Transverse colon (tissue), 4 donors: Measurements from ENCODE around the gene PLPP1. TPM values are rescaled to one million over a fixed set of nuclear protein-coding genes. Genes with fewer than 3 reads are reported as not detected.

ENCODE experiments used
- DNase-seq: peaks from one replicate; pipeline ENCODE4 v3.0.0-alpha.2; 2019
- H3K27ac ChIP-seq, 4 donors: fragments of 200-600 bp; sonication (generic); 2 replicates each; pipeline ENCODE4 v1.5.1; 2016 to 2018; ENCODE audit warnings: inconsistent platforms in 4 of 4
- H3K27me3 ChIP-seq: fragments of 200-600 bp; sonication (generic); 2 replicates; pipeline ENCODE4 v1.5.1; 2017; ENCODE audit warnings: inconsistent platforms
- H3K36me3 ChIP-seq, 4 donors: fragments of 200-600 bp; sonication (generic); 2 replicates each; pipeline ENCODE4 v1.5.1; 2017 to 2019; ENCODE audit warnings: inconsistent platforms in 4 of 4
- H3K4me1 ChIP-seq, 4 donors: fragments of 200-600 bp; sonication (generic); 2 replicates each; pipeline ENCODE4 v1.5.1; 2017 to 2020; ENCODE audit warnings: inconsistent platforms in 4 of 4
- H3K4me3 ChIP-seq, 4 donors: fragments of 200-600 bp; sonication (generic); 1 replicate in 1 of 4; 2 replicates in 3 of 4; pipeline versions ENCODE4 v1.5.1 to v1.6.1; 2017 to 2019; ENCODE audit warnings: inconsistent platforms in 4 of 4
- H3K9me3 ChIP-seq, 2 donors: fragments of 200-600 bp; sonication (generic); 2 replicates each; pipeline ENCODE4 v1.5.1; 2017 to 2019; ENCODE audit warnings: inconsistent platforms in 2 of 2
- EP300 ChIP-seq: sonication (generic); formaldehyde crosslinking; IDR thresholded peaks from one replicate; pipeline ENCODE4 v1.6.1; 2017; ENCODE audit warnings: antibody characterized with exemption, low read depth
- POLR2A ChIP-seq: fragments of 450-650 bp; IDR thresholded peaks from one replicate; pipeline ENCODE4 v1.6.1; 2016; ENCODE audit warnings: antibody characterized with exemption, mild to moderate bottlenecking, moderate library complexity
- POLR2AphosphoS5 ChIP-seq, 3 donors: sonication (generic); formaldehyde crosslinking; IDR thresholded peaks; one replicate each; pipeline ENCODE4 v1.6.1; 2016; ENCODE audit warnings: antibody characterized with exemption in 3 of 3
- WGBS, 2 donors: methylation state at CpG; one replicate each; pipeline ENCODE4 v1.1.5; 2018; ENCODE audit warnings: low coverage in 1 of 2; 5-methylcytosine and 5-hydroxymethylcytosine counted together
- in situ Hi-C, 4 donors: fragments of 200-750 bp; cut with MboI; loops; one replicate each; pipeline versions ENCODE4 v1.15.0 to v1.15.1; 2017; ENCODE audit warnings: low sequenced_read_pairs in 3 of 4, low pct_ligation_motif_present in 1 of 4, low pct_unique_long_range_greater_than_20kb in 1 of 4
- intact Hi-C: fragments of 100-400 bp; cut with DNase I; formaldehyde crosslinking; loops from one replicate; pipeline ENCODE4 v1.15.1; 2023; ENCODE audit warnings: low total_unique reads
- total RNA-seq, 4 donors: library from RNA; depleted of rRNA; stranded (reverse); fragments of >200 nt; gene quantifications; one replicate each; pipeline ENCODE4 v1.1.0, GENCODE V29; 2016
- TF ChIP-seq, protein P1 (sequence below), 5 experiments: fragments of 200-600 bp in 3 of 5; fragments of 450-650 bp in 2 of 5; sonication (generic) in 3 of 5; IDR thresholded peaks; 1 replicate in 2 of 5; 2 replicates in 3 of 5; pipeline ENCODE4 v1.5.1; 2016 to 2017; ENCODE audit warnings: antibody characterized with exemption in 5 of 5, inconsistent platforms in 3 of 5, mild to moderate bottlenecking in 2 of 5, moderate library complexity in 1 of 5

The PLPP1 gene
- total RNA-seq, 4 donors from 2014 or later: 222 to 335 (median 288) TPM

DNA sequence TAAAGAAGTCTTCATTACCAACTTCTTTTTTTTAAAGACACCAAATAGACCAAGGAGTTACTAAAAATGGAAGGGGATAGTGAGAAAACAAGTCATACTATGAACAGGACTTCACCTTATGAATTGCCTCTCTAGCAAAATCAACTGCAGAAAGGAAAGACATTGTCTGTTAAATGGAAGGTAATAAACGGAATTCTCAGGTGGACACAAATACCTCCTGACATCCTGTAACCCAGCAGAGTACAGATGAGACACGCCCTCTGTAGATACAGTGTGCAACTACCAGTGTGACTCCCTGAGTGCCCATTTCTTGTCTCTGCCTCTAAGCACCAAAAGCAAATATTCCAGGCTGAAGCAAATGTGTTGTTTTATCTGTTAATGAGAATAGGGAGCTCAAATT is 12.2 kb upstream of the PLPP1 start:
- Histone ChIP-seq H3K4me1 (peaks cover 0 to 4% (median 0%) of the 10 kb centered on the region in 4 donors), H3K27me3 (no peaks in the 10 kb centered on the region), H3K27ac (no peak overlapping the region), H3K36me3 (no peaks in the 10 kb centered on the region), H3K9me3 (no peaks in the 10 kb centered on the region), H3K4me3 (no peak overlapping the region)
- peak; percentile 29 for DNase-seq
- WGBS, 2 donors: 37% methylated on average over 2 of the region's 2 CpGs; no CpG with 5 or more reads in 1 of the 2 donors
- in situ Hi-C loops (no loop called here), intact Hi-C loops (no loop called here)
- TF ChIP-seq POLR2A (no peak), POLR2AphosphoS5 (IDR thresholded peaks at IDR 0.05) (no peak), EP300 (no peak)
- TF ChIP-seq, protein P1, sequence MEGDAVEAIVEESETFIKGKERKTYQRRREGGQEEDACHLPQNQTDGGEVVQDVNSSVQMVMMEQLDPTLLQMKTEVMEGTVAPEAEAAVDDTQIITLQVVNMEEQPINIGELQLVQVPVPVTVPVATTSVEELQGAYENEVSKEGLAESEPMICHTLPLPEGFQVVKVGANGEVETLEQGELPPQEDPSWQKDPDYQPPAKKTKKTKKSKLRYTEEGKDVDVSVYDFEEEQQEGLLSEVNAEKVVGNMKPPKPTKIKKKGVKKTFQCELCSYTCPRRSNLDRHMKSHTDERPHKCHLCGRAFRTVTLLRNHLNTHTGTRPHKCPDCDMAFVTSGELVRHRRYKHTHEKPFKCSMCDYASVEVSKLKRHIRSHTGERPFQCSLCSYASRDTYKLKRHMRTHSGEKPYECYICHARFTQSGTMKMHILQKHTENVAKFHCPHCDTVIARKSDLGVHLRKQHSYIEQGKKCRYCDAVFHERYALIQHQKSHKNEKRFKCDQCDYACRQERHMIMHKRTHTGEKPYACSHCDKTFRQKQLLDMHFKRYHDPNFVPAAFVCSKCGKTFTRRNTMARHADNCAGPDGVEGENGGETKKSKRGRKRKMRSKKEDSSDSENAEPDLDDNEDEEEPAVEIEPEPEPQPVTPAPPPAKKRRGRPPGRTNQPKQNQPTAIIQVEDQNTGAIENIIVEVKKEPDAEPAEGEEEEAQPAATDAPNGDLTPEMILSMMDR (IDR thresholded peaks at IDR 0.05): peak in 2 of 5 experiments; percentile 27 to 30

DNA sequence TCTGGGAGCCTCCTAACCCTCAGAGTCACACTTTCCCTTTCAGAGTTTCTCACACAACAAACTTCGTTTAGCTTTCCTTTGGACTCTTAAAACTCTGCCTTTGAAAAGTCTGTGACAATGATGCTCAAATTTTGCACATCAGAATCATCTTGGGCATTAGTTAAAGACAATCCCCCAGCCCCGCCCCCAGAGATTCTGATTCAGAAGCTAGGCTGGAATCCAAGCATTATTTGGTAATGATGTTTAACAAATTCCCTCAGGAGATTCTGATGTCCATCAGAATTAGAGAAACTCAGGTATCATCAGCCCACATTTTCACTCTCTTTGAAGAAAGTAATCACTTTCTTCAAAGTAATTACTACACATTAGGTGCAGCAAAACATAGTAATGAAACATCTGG is 9.6 kb upstream of the PLPP1 start:
- in situ Hi-C loops (no loop called here), intact Hi-C loops (no loop called here)
- no peak for DNase-seq
- Histone ChIP-seq H3K27me3 (no peaks in the 10 kb centered on the region), H3K27ac (no peak overlapping the region), H3K4me1 (peaks cover 0 to 4% (median 0%) of the 10 kb centered on the region in 4 donors), H3K36me3 (no peaks in the 10 kb centered on the region), H3K4me3 (no peak overlapping the region), H3K9me3 (no peaks in the 10 kb centered on the region)
- no peak for TF ChIP-seq POLR2A
- no peak for TF ChIP-seq POLR2AphosphoS5 (IDR thresholded peaks at IDR 0.05)
- TF ChIP-seq, protein P1 (IDR thresholded peaks at IDR 0.05): no peak
- TF ChIP-seq EP300: no peak
- WGBS, 2 donors: 74 to 90% methylated on average over 2 of the region's 2 CpGs

DNA sequence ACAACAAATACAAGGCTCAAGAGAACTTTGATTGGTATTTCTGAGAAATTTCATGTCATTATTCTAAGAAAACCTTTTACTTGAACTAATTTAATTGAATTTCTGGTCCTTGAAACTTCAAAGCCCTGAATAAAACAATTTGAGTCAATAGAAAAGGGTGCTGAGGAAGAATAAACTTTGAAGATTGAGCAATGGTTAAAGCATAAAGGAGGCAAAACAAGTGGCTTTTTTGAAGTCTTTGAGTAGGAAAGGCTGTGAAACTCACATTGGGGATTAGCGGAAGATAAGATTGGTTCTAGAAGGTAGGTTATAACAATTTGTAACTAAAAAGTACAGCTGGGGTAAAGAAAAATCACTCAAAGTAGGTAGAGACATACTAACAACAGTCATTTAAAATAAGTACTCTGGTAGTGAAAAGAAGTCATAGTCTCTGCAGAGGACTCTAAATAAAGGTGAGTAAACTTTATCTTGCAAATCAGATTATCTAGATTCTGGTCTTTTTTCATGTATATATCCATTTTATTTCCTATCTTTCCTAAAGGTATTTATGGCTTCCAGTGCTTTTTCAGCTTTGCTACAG is 6.4 kb upstream of the PLPP1 start:
- Histone ChIP-seq H3K36me3 (no peaks in the 10 kb centered on the region), H3K4me1 (peaks cover 0 to 4% (median 0%) of the 10 kb centered on the region in 4 donors), H3K9me3 (no peaks in the 10 kb centered on the region), H3K27ac (no peak overlapping the region), H3K4me3 (no peak overlapping the region), H3K27me3 (no peaks in the 10 kb centered on the region)
- DNase-seq: no peak
- intact Hi-C loops (no loop called here), in situ Hi-C loops (no loop called here)
- 98 to 100% methylated on average over 1 of the region's 1 CpG for WGBS, 2 donors
- TF ChIP-seq, protein P1 (IDR thresholded peaks at IDR 0.05): no peak
- no peak for TF ChIP-seq POLR2A
- no peak for TF ChIP-seq POLR2AphosphoS5 (IDR thresholded peaks at IDR 0.05)
- no peak for TF ChIP-seq EP300

DNA sequence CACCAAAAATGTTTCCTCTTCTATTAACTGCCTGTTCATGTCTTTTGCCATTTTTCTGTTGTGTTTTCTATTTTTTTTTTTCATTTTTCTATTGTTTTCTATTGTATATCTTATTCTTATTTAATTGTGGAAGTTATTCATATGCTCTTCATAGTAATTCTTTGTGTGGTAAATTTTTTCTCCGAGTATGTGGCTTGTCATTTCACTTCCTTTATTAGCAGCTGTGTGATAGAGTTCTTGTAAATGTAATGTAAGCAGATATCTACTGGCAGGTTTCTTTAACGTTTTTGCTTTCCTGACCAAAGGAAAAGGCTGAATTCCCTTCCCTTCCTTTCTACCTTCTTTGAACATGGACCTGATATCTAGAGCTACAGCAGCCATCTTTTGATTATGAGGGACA is 5.8 kb upstream of the PLPP1 start:
- TF ChIP-seq EP300 (no peak), POLR2AphosphoS5 (IDR thresholded peaks at IDR 0.05) (no peak), POLR2A (no peak)
- TF ChIP-seq, protein P1 (IDR thresholded peaks at IDR 0.05): no peak
- H3K36me3 ChIP-seq: no peaks in the 10 kb centered on the region
- no peaks in the 10 kb centered on the region for H3K27me3 ChIP-seq
- H3K4me1 ChIP-seq: peaks cover 0 to 8% (median 3%) of the 10 kb centered on the region in 4 donors
- in situ Hi-C loops (no loop called here), intact Hi-C loops (no loop called here)
- no peak overlapping the region for H3K4me3 ChIP-seq
- DNase-seq: no peak
- H3K9me3 ChIP-seq: no peaks in the 10 kb centered on the region
- 33 to 43% methylated on average over 1 to 2 of the region's 2 CpGs for WGBS, 2 donors
- H3K27ac ChIP-seq: no peak overlapping the region
